Activated CD8-positive, alpha-beta memory T cell treated with anti-CD3 and anti-CD28 coated beads for 1 hour (primary cell): ENCODE results near the gene ST13.
"Not testable (repeated sequence)": the region's sequence is repeated elsewhere in the genome, so short reads cannot be mapped to it uniquely, and the experiment has no call there.

Experiments
- DNase-seq, 2 donors: peaks; one replicate each; pipeline ENCODE4 v3.0.0-alpha.2; 2020; ENCODE audit warnings: low read depth in 1 of 2; ENCODE audit errors: extremely low read depth in 1 of 2

ST13 gene

DNA sequence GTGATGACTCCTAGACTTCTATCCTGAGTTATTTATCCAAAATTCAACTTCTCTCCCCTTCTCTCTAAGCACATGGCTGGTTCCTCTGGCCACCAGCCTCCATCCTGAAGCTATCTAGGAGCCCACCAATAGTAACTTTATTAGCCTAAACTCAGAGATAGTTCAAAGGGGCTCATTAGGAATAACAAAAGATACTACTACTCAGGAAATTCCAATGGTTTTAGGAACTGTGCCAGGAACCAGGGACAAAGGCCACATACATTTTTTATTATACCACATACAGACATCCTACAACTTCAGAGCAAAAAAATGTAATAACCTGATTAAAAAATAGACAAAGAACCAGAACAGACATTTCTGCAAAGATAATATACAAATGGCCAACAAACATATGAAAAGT, 65.2 kb downstream of the ST13 start:
- DNase-seq: no peak

DNA sequence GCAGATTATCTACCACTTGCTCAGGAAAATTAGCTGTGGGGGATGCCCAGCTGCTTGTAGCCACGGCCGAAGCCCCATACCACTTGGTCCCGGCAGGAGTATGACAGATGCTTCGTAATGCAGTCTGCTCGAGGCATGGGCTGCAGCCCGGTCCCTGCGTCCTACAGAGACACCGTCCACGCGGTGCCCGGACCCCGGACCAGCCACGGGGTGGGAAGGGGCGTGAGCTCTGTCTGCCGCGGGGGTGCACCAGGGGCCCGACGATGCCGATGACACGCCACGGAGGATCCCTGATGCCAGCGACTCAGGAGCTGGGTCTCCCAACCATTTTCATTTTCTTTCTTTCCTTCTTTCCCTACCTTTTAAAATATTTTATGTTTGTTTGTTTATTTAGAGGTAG, 67.3 kb downstream of the ST13 start:
- no peak for DNase-seq

DNA sequence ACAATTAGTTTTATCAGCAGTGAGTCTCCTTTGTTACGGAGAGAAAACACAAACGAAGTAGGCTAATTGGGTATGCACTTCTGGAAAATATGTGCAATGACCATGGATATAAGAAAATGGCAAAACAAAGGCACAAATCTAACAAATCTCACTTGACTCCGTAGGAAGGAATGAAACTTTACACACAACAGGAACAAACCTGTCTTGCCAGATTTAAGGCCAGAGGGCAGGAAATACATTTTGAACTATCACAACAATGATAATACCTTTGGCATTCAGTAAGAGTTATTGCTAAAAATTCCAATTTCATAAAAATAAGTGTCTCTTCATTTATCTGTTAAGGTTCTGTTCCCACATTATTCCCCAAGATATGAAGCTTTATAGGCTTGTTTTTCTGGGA, 73.9 kb downstream of the ST13 start:
- no peak for DNase-seq

GRCh38 chr22:40781749-40782148, 74.7 kb downstream of the ST13 start:
- not testable (repeated sequence) for DNase-seq
